ENCODE results near the gene TMOD2. TPM values are rescaled to one million over a fixed set of nuclear protein-coding genes. Genes with fewer than 3 reads are reported as not detected.

The TMOD2 gene
- total RNA-seq, 1 donor from 2014 or later = 29.2 TPM

- DNase-seq (ENCODE audit: low read depth in 2 of 2) = no peak
Measured at GRCh38 chr15:51849860-51850259, 98.5 kb downstream of the TMOD2 start.

GRCh38 chr15:51853998-51854397 is 102.6 kb downstream of the TMOD2 start:
- no peak for DNase-seq (ENCODE audit: low read depth in 2 of 2)

- no peak for DNase-seq (ENCODE audit: low read depth in 2 of 2)
Measured at GRCh38 chr15:51855612-51856011, 104.2 kb downstream of the TMOD2 start.

- DNase-seq (ENCODE audit: low read depth in 2 of 2) = no peak
Measured at GRCh38 chr15:51856714-51857380, 105.5 kb downstream of the TMOD2 start.

- peak; percentile 91 for DNase-seq (ENCODE audit: low read depth in 2 of 2)
Measured at GRCh38 chr15:51861557-51862359, 110.4 kb downstream of the TMOD2 start.

- no peak for DNase-seq (ENCODE audit: low read depth in 2 of 2)
Measured at GRCh38 chr15:51863131-51863530, 111.7 kb downstream of the TMOD2 start.

- no peak for DNase-seq (ENCODE audit: low read depth in 2 of 2)
Measured at GRCh38 chr15:51864408-51865056, 113.1 kb downstream of the TMOD2 start.

- no peak for DNase-seq (ENCODE audit: low read depth in 2 of 2)
Measured at GRCh38 chr15:51865317-51865716, 113.9 kb downstream of the TMOD2 start.

Other genes starting within 250 kb of the TMOD2 start
- gene DMXL2, start 128.8 kb upstream of the TMOD2 start, total RNA-seq = 4.6 and 6.5 TPM in 2 replicates
- under 0.01 and 0.22 TPM in 2 replicates for gene SCG3, start 70.1 kb upstream of the TMOD2 start, total RNA-seq
- 11.1 and 26.8 TPM in 2 replicates for gene LYSMD2, start 13.9 kb upstream of the TMOD2 start, total RNA-seq
- gene TMOD3, start 78.1 kb downstream of the TMOD2 start, total RNA-seq = 42.3 and 57.1 TPM in 2 replicates
- gene LEO1, start 220.2 kb downstream of the TMOD2 start, total RNA-seq = 18.1 and 19.6 TPM in 2 replicates